GM21423 (cell line): ENCODE data around the gene ZNF429.
"Not testable (repeated sequence)": the region's sequence is repeated elsewhere in the genome, so short reads cannot be mapped to it uniquely, and the experiment has no call there.

ENCODE experiments used
- ATAC-seq: cut with Tn5 transposase; IDR thresholded peaks from one replicate; pipeline ENCODE4 v1.9.1; 2021; ENCODE audit warnings: mild to moderate bottlenecking, moderate library complexity; ENCODE audit not compliant: unreplicated experiment

The ZNF429 gene

DNA sequence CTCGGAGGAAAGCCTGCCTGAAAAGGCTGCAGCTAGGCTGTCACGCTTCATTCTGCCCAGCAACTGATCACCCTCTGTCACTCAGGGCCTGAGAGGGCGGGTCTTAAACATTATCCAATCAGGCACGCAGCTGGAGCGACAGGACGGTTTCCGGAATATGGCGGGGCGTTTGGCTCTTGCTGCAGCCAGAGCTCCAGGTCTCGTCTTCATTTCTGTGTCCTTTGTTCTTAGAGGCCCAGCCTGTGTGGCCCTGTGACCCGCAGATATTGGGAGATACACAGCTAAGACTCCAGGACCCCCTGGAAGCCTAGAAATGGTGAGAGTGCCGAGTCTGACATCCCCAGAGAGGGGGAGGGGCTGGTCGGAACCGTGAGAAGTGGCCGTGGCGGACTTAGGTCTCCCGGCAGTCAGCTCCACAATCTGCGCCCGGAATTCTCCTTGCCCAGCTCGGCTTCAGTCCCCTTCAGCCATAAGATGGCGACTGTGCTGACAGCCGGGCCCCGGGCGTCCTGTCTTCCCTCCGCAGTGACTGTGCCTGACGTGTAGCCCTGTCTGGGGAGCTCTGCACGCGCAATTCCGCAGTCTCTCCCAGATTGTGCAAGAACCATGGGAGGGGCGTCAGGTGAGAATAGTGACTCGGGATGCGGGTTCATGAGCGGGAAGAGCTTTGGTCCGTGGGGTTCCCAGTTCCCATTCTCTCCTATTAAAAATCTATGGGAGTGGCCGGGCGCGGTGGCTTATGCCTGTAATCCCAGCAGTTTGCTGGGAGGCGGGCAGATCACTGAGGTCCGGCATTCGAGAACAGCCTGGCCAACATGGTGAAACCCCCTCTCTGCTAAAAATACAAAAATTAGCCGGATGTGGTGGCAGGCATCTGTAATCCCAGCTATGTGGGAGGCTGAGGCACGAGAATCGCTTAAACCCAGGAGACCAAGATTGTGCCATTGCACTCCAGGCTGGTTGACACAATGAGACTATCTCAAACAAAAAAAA lies at the start of gene ZNF429:
Gene ZNF429 (plus strand): TSS at position 144 of the 993 bp plus-strand sequence. CDS start 170 bp downstream, at position 314.
- ATAC-seq, result peak; percentile 100

DNA sequence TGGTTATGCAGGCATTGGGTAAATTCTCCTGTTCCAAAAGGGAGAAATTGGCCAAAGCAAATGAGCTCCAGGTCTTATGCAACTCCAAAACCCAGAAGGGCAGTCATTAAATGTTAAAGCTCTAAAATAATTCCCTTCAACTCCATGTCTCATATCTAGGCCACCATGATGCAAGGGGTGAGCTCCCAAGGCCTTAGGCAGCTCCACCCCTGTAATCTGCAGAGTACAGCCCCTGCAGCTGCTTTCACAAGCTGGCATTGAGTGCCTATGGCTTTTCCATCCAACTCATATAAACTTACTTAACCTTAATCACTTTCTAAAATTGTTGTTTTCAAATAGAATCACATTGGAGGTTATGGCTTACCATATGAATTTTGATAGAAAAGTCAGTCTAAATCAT lies 44.7 kb upstream of the ZNF429 start:
- ATAC-seq, result no peak

DNA sequence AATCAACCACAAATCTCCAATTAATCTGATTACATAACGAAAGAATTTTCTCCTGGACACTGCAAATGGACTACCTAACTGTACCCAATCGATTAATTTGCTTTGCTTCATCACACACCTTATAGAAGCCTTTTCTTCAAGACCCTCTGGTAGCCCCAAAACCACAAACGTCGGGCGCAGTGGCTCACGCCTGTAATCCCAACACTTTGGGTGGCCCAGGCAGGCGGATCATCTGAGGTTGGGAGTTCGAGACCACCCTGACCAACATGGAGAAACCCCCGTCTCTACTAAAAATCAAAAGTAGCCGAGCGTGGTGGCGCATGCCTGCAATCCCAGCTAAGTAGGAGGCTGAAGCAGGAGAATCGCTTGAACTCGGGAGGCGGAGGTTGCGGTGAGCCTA lies 42.9 kb upstream of the ZNF429 start:
- no peak for ATAC-seq

DNA sequence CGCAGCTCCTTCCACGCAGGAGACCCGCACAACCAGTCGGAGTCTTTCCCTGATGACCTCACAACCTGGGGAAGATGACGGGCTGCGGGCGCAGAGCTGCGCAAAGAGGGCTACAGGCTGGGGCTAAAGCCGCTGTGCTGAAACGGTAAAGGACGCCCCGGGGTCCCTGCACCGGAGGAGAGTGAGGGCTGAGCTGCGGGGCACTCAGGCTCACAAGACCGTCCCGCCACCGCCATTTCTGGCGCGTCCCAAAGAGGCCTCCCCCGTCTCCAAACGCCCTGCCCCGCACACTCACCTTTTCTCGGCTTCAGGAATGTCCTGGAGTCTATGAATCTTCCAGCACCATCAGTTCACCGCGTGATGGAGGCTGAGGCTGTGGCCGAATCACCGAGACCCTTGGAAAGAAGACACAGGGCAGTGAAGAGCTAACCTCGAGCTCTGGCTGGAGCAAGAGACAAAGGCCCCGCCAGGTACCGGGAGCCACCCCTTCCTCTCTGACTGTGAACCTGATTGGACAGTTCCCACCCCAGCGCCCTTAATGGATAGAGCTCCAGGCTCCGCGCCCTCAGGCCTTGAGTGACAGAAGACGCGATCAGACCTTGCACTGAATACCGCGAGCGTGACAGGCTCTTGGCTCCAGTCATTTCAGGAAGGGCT lies 41.8 kb upstream of the ZNF429 start:
- ATAC-seq, result peak; percentile 98

DNA sequence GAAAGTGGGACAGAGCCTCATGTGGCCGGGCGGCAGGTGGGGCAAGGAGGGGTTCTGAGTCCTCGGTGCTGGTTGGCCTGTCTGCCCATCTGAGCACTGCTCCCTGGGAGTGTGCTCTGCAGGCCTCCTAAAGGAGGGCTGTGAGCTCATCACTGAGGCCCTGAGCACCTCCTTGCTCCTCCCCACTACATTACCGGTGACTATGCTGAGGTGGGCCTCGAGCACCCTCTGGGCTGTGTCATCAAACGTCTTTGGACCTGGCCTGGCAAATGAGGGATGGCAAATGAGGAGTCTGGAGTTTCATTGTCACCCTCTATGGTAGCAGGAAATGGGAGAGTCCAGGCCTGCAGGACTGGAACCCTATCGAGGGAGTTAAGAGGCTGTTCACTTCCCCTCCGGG lies 38.8 kb upstream of the ZNF429 start:
- no peak for ATAC-seq

DNA sequence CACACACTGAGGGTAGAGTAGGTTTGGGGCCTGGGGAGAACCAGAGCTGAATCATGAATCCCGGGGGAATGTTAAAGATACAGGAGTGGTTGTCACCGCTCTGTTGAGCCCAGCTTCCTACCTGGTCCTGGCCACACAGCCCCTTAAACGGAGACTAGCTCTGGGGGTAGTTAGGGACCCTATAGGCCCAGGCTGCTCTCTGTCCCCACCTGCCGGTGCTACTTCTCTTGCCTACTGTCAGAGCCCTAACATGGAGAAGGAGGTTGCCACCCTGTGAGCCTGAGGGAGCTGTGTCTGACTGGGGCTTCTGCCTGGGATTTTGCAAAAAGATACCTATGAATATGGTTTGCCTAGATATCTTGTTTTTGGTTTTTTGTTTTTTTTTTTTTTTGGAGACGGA lies 36.6 kb upstream of the ZNF429 start:
- no peak for ATAC-seq

DNA sequence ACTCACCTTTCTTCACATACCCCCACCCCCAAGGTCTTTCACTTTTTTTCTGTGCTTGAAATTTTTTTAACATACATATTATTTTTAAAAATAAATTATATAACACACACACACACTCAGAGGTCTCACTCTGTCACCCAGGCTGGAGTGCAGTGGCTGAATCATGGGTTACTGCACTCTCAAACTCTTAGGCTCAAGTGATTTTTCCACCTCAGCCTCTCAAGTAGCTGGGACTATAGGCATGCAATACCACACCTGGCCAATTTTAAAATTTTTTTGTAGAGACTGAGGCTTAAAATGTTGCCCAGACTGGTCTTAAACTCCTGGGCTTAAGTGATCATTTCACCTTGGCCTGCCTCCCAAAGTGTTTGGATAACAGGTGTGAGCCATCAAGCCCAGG lies 32.9 kb upstream of the ZNF429 start:
- no peak for ATAC-seq

DNA sequence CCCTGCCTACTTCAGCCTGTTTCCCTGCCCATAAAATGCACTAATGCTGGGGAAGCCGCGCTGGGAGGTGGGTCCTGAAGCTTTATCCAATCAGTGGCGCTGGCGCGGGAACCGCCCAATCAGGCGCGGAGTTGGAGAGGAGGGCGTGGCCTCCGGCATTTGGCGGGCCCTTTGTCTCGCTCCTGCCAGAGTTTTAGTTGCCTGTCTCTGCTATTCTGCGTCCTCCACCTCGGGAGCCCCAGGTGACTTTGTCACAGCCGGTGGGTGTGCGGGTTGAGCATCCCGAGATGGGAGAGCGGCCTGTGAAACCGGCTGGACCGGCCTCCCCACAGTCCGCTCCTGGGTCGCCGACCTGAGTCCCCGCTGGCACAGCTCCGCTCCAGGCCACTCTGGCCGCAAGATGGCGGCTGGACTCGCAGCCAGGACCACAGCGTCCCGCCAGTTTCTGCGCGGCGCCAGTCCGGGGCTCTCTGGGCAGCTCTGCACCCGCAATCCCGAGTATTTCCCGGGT lies 30.7 kb upstream of the ZNF429 start:
- peak; percentile 87 for ATAC-seq

DNA sequence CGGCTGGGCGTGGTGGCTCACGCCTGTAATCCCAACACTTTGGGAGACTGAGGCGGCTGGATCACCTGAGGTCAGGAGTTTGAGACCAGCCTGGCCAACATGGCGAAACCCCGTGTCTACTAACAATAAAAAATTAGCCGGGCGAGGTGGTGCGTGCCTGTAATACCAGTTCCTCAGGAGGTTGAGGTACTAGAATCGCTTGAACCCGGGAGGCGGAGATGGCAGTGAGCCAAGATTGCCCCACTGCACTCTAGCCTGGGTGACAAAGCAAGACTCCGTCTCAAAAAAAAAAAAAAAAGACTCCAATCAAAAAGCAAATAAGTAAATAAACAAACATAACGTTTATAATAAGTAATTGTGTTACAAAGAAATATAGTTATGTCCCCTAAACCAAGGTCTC lies 23.0 kb upstream of the ZNF429 start:
- not testable (repeated sequence) for ATAC-seq

DNA sequence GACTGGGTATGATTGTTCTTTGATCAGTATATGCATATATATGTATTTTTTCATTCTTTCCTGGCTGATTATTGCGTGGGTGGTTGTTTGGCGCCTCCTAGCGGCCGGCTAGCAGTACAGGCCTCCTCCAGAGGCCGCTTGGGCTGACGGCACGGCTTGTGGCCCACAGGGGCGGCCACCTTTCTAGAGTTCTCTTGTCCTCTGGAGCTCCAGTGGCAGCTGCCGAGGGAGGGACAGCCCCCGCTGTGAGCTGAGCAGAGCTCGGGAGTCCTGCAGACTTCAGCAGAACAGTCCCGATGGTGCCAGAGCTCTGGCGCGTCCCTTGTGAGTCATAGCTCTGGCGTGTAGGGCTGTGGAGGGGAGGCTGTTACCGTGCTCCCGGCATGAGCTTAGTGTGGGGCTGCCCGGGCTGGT lies 22.5 kb upstream of the ZNF429 start:
- ATAC-seq, result no peak

DNA sequence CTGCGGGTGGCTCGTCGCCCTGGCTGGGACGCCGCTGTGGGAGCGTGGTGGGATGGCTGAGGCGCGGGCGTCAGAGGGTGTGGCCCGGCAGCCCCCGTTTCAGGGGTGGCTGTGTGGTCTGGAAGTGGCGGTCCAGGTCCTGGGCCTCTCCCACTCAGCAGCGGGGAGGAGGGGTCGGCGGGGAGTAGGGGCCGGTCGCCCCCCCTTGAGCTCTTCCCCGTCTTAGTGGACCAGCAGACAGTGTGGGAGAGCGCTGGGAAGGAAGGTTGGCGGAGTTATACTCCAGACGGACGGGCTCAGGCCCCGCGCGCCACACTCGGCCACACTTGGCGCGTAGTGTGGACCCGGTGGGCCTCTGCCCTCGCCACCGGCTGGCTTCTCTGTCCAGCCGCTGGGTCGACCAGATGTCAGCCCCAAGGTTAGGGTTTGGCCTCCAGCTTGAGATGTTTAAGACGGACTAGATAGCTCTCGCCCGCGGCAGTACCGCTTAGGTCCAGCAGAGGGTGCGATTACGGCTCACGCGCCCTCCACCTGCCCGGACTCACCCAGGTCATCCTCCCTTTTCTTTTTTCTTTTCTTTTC lies 21.7 kb upstream of the ZNF429 start:
- no peak for ATAC-seq

DNA sequence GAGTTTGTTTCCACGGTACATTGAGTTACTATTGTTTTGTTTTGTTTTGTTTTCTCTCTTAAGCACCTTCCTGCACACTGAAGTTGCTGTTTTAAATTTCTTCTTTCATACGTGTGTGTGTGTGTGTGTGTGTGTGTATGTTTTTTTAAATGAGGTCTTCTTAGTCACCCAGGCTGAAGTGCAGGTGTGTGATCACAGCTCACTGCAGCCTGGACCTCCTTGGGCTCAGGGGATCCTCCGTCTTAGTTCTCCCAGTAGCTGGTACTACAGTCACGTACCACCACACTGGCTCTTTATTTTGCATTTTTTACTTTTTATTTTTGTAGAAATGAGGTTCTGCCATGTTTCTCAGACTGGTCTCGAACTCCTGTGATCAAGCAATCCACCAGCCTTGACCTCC lies 20.8 kb upstream of the ZNF429 start:
- ATAC-seq, result no peak

DNA sequence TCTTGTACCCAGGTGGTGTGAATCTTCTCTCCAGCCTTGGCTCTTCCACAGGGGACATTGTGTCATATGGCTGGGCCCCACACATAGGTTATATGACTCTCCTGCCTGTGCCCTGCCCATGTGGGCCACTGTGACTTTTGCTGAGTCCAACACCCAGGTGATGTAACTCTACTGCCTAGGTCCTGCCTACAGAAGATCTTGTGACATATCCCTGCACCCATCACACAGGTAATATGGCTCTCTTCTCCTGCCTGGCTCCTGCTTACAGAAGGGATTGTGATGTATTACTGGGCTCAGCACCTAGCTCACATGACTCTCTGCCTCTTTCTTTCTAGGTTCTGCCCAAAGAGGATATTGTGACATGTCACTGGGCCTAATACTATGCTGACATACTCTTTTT lies 19.5 kb upstream of the ZNF429 start:
- no peak for ATAC-seq

DNA sequence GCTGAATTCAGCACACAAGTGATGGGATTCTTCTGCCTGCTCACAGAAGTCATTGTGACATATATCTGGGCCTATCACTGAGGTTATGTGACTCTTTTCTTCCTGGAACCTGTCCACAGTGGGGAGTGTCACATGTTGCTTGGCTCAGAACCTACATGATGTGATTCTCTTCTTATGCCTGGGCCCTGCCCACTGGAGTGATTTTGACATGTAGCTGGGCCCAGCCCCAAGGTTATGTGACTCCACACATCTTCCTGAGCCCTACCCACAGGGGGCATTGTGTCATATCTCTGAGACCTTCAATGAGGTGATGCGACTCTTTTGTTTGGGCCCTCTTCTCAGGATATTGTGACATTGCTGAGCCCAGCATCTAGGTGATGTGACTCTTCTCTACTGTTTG lies 17.4 kb upstream of the ZNF429 start:
- no peak for ATAC-seq

DNA sequence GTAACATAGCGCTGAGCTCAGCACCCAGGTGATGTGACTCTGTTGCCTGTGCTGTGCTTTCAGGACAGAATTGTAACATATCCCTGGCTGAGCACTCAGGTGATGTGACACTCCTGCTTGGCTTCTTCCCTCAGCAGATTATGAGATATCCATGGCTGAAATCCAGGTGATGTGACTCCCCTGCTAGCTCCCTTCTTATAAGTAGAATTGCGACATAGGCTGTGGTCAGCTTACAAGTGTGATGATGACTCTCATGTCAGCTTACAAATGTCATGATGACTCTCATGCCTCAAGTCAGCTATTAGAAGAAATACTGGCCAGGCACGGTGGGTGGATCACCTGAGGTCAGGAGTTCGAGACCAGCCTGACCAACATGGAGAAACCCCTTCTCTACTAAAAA lies 14.3 kb upstream of the ZNF429 start:
- ATAC-seq, result no peak

DNA sequence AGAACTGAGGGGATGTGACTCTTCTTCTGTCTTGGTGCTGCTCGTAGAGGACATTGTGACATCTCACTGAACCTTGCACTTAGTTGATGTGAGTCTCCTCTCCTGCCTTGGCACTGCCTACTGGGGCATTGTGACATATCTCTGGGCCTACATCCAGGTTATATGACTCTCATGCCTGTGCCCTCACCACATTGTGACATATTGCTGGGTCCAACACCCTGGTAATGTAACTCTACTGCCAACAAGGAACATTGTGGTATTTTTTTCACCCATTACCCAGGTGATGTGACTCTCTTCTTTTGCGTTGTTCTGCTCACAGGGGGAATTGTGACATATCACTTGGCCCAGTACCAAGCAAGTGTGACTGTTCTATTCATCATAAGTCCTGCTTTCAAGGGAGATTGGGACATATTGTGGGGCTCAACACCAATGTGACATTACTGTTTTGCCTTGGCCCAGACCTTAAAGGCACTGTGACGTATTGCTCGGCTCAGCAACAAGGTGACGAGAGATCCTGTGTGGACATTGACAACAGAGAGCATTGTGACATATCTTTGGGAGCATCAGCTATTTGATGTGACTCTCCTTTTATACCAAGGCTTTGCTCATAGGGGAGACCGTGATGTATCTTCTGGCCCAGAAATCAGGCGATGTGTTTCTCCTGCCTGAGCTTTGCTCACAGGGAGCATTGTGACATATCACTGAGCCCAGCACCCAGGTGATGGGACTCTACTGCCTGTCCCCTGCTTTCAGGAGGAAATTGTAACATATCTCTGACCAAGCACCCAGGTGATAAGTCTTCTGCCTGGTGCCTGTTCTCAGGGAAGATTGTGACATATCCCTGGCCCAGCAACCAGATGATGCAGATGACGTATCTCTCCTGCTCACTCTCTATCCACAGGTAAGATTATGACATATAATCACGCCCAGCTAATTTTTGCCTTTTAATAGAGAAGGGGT lies 12.2 kb upstream of the ZNF429 start:
- no peak for ATAC-seq

DNA sequence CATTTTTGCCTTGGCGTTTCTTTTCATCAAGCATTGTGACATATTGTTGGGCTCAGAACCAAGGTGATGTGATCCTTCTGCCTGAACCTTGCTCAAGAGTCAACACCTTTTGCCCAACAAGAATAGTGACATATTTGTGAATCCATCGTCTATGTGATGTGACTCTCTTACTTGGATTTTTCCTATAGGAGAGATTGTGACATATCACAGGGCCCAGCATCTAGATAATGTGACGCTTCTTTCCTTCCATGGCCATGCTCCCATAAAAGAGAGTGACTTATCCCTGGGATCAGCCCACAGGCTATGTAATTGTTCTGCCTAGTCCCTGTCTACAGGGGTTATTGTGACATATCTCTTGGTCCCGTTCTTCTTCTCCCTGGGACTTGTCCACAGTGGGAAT lies 8.5 kb upstream of the ZNF429 start:
- no peak for ATAC-seq

DNA sequence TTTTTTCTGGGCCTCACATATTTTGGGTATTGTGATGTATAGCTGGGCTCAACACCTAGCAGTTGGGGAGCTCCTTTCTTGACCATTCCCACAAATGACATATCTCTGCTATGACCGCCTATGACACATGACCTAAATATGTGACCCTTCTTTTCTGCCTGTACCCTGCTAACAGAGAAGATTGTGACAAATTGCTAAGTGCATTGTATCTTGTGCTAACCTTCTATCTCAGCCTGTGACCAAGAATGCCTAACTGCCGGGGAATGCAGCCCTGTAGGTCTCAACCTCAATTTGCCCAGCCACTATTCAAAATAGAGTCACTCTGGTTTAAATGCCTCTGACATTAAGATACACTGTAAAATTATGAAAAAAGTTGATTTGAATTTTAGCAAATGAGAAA lies 6.8 kb upstream of the ZNF429 start:
- ATAC-seq, result no peak

DNA sequence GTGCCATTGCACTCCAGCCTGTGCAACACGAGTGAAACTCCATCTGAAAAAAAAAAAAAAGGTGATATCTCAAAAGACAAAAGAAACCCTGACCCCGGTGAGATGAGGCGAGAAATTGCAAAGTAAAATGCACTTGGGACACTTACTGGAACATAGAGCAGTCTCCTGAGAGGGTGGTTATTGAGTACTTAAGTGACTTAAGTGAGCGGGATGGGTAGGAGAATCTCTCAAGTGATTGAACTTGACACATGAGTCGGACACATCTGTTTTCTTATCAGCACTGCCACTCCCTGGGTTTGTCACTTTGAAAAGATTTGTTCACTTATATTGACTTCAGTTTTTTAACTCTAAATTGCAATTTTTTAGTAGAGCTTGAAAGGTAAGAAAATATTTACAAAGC lies 2.8 kb downstream of the ZNF429 start:
- ATAC-seq, result no peak

DNA sequence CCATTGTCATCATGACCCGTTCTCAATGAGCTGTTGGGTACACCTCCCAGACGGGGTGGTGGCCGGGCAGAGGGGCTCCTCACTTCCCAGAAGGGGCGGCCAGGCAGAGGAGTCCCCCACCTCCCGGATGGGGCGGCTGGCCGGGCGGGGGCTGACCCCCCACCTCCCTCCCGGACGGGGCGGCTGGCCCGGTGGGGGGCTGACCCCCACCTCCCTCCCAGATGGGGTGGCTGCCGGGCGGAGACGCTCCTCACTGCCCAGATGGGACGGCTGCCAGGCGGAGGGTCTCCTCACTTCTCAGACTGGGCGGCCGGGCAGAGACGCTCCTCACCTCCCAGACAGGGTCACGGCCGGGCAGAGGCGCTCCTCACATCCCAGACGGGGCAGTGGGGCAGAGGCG lies 5.7 kb downstream of the ZNF429 start:
- not testable (repeated sequence) for ATAC-seq
